A673 (cell line): ENCODE measurements around the gene AIF1. TPM values are rescaled to one million over a fixed set of nuclear protein-coding genes. Genes with fewer than 3 reads are reported as not detected.

Source experiments
- BruUV-seq: library from RNA; stranded (reverse); fragments of 400-500 nt; replicated peaks from 2 replicates; lab custom pipeline; 2021; lab: Mats Ljungman, UMichigan
- CTCF ChIA-PET: fragments of 300-600 bp; sonication (Branson Sonifier 250); formaldehyde crosslinking; loops from one replicate; lab custom pipeline; 2022; ENCODE audit warnings: antibody characterized with exemption; lab: Charles Lee
- POLR2A ChIA-PET: fragments of 300-600 bp; sonication (Branson Sonifier 250); formaldehyde crosslinking; loops from one replicate; lab custom pipeline; 2022; ENCODE audit warnings: antibody characterized with exemption; ENCODE audit not compliant: low non-redundant PET; lab: Charles Lee
- DNase-seq: peaks from one replicate; pipeline ENCODE4 v3.0.0-alpha.2; 2015; ENCODE audit warnings: low spot score
- H3K27ac ChIP-seq: fragments of 200-600 bp; sonication (generic); 2 replicates; pipeline ENCODE4 v1.5.1; 2016; ENCODE audit warnings: mixed run types, low read depth, mild to moderate bottlenecking, mixed read lengths, antibody characterized with exemption, low read length; ENCODE audit not compliant: poor library complexity, severe bottlenecking
- H3K27me3 ChIP-seq: fragments of 200-600 bp; sonication (generic); replicated peaks from 2 replicates; pipeline ENCODE4 v1.6.1; 2017; ENCODE audit warnings: mixed run types, low read depth, mild to moderate bottlenecking, mixed read lengths, antibody characterized with exemption, low read length; ENCODE audit not compliant: insufficient read depth, poor library complexity
- H3K36me3 ChIP-seq: fragments of 200-600 bp; sonication (generic); 2 replicates; pipeline ENCODE4 v1.6.1; 2016; ENCODE audit warnings: mixed run types, mild to moderate bottlenecking, mixed read lengths, antibody characterized with exemption, low read length; ENCODE audit not compliant: insufficient read depth, poor library complexity, severe bottlenecking
- H3K4me1 ChIP-seq: fragments of 200-600 bp; sonication (generic); 2 replicates; pipeline ENCODE4 v1.6.1; 2017; ENCODE audit warnings: mixed run types, mild to moderate bottlenecking, mixed read lengths, antibody characterized with exemption, low read length; ENCODE audit not compliant: insufficient read depth, poor library complexity, severe bottlenecking
- H3K4me3 ChIP-seq: fragments of 200-600 bp; sonication (generic); 2 replicates; pipeline ENCODE4 v1.5.1; 2016; ENCODE audit warnings: low read depth, mixed run types, mild to moderate bottlenecking, mixed read lengths, low read length; ENCODE audit not compliant: poor library complexity, severe bottlenecking
- H3K9me3 ChIP-seq: fragments of 200-600 bp; sonication (generic); 2 replicates; pipeline ENCODE4 v1.6.1; 2016; ENCODE audit warnings: mixed run types, low read depth, mild to moderate bottlenecking, mixed read lengths, antibody characterized with exemption, low read length; ENCODE audit not compliant: poor library complexity, severe bottlenecking
- EZH2 ChIP-seq: fragments of 200-600 bp; sonication (generic); IDR thresholded peaks from 2 replicates; pipeline ENCODE4 v1.6.1; 2017; ENCODE audit warnings: borderline replicate concordance, low read depth, mild to moderate bottlenecking, mixed read lengths, antibody characterized with exemption, low read length; ENCODE audit not compliant: poor library complexity, severe bottlenecking
- intact Hi-C: fragments of 100-400 bp; cut with micrococcal nuclease; formaldehyde crosslinking; loops from one replicate; pipeline ENCODE4 v1.10.0; 2022; ENCODE audit not compliant: unreplicated experiment
- total RNA-seq: library from RNA; stranded (reverse); gene quantifications from 2 replicates; pipeline ENCODE4 v1.2.3, GENCODE V29; 2021
- TF ChIP-seq, protein P1 (sequence below): fragments of 300-800, 200-600 bp; sonication (generic); conservative IDR thresholded peaks from 2 replicates; pipeline ENCODE4 v1.5.1; 2017; ENCODE audit warnings: low read depth, mild to moderate bottlenecking, antibody characterized with exemption, low read length, moderate library complexity, mixed read lengths

The AIF1 gene
- total RNA-seq, 1 experiment from 2014 or later = 0.64 TPM

- ChIA-PET CTCF (no interaction called here), POLR2A (no interaction called here)
- BruUV-seq = no TSS peak
- H3K27me3 ChIP-seq = no peaks in the 10 kb centered on the region
- no peaks in the 10 kb centered on the region for H3K9me3 ChIP-seq
- intact Hi-C loops = no loop called here
- peaks cover 2% of the 10 kb centered on the region for H3K4me1 ChIP-seq
- no peak overlapping the region for H3K4me3 ChIP-seq
- H3K27ac ChIP-seq = no peak overlapping the region
- TF ChIP-seq, protein P1, sequence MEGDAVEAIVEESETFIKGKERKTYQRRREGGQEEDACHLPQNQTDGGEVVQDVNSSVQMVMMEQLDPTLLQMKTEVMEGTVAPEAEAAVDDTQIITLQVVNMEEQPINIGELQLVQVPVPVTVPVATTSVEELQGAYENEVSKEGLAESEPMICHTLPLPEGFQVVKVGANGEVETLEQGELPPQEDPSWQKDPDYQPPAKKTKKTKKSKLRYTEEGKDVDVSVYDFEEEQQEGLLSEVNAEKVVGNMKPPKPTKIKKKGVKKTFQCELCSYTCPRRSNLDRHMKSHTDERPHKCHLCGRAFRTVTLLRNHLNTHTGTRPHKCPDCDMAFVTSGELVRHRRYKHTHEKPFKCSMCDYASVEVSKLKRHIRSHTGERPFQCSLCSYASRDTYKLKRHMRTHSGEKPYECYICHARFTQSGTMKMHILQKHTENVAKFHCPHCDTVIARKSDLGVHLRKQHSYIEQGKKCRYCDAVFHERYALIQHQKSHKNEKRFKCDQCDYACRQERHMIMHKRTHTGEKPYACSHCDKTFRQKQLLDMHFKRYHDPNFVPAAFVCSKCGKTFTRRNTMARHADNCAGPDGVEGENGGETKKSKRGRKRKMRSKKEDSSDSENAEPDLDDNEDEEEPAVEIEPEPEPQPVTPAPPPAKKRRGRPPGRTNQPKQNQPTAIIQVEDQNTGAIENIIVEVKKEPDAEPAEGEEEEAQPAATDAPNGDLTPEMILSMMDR = no peak
- no peak for TF ChIP-seq EZH2
- peaks cover 100% of the 10 kb centered on the region for H3K36me3 ChIP-seq
- no peak for DNase-seq
Observed at GRCh38 chr6:31627690-31628287, 12.8 kb downstream of the AIF1 start.

GRCh38 chr6:31629014-31629413, 14.0 kb downstream of the AIF1 start:
- ChIA-PET POLR2A (no interaction called here), CTCF (interaction anchor here (0.5 kb wide), 1 partner anchor 82 kb away, joined by 3 read pairs; the partner anchor contains the start of gene NFKBIL1)
- peaks cover 100% of the 10 kb centered on the region for H3K36me3 ChIP-seq
- no TSS peak for BruUV-seq
- H3K4me3 ChIP-seq = no peak overlapping the region
- H3K27me3 ChIP-seq = no peaks in the 10 kb centered on the region
- DNase-seq = no peak
- H3K9me3 ChIP-seq = no peaks in the 10 kb centered on the region
- no peak overlapping the region for H3K27ac ChIP-seq
- no peaks in the 10 kb centered on the region for H3K4me1 ChIP-seq
- TF ChIP-seq, protein P1 = no peak
- TF ChIP-seq EZH2 = no peak
- intact Hi-C loops = no loop called here

- POLR2A ChIA-PET = no interaction called here
- intact Hi-C loops = no loop called here
Observed at GRCh38 chr6:31630177-31630934, 15.3 kb downstream of the AIF1 start.

More at GRCh38 chr6:31630177-31630934, 15.3 kb downstream of the AIF1 start:
- TF ChIP-seq, protein P1 = no peak
- TF ChIP-seq EZH2 = no peak
- Histone ChIP-seq H3K36me3 (peaks cover 100% of the 10 kb centered on the region), H3K4me1 (no peaks in the 10 kb centered on the region), H3K9me3 (no peaks in the 10 kb centered on the region), H3K4me3 (no peak overlapping the region), H3K27me3 (no peaks in the 10 kb centered on the region), H3K27ac (no peak overlapping the region)
- CTCF ChIA-PET = no interaction called here
- BruUV-seq = no TSS peak
- no peak for DNase-seq
